T-cell (primary cell): ENCODE measurements around the gene ZC2HC1C. TPM values are rescaled to one million over a fixed set of nuclear protein-coding genes. Genes with fewer than 3 reads are reported as not detected.
A peak's percentile ranks its signal among the peaks of the same experiment; 100 is the strongest.

ENCODE experiments used
- ATAC-seq, 4 experiments: fragments of 200-7000 bp in 3 of 4; fragments of 150-1000 bp in 1 of 4; cut with Tn5 transposase; replicated peaks in 1 of 4; 1 replicate in 3 of 4; 2 replicates in 1 of 4; pipeline ENCODE4 v1.10.0; 2021; ENCODE audit warnings: moderate library complexity in 3 of 4, mild to moderate bottlenecking in 2 of 4, moderate number of reproducible peaks in 1 of 4
- CTCF ChIA-PET, 2 donors: fragments of 300-600 bp; sonication (Branson Sonifier 250); formaldehyde crosslinking; loops; one replicate each; lab custom pipeline; 2022; ENCODE audit warnings: antibody characterized with exemption in 2 of 2; lab: Charles Lee
- POLR2A ChIA-PET, 2 donors: fragments of 300-600 bp; sonication (Branson Sonifier 250); formaldehyde crosslinking; loops; one replicate each; lab custom pipeline; 2022; ENCODE audit warnings: antibody characterized with exemption in 2 of 2; lab: Charles Lee
- DNase-seq, 35 experiments: peaks; one replicate each; pipeline versions ENCODE4 v3.0.0 to v3.0.0-alpha.2; 2013 to 2023
- H3K27ac ChIP-seq: one replicate; pipeline ENCODE4 v1.5.1; 2013; ENCODE audit warnings: low read length
- H3K27me3 ChIP-seq, 2 experiments: replicated peaks in 1 of 2; 1 replicate in 1 of 2; 2 replicates in 1 of 2; pipeline versions ENCODE4 v1.6.1 to v1.7.0; 2013; ENCODE audit warnings: low read length in 1 of 2, mixed read lengths in 1 of 2; ENCODE audit not compliant: control insufficient read depth in 2 of 2, insufficient read depth in 2 of 2; ENCODE audit errors: extremely low read depth in 1 of 2
- H3K36me3 ChIP-seq, 2 donors: 1 replicate in 1 of 2; 2 replicates in 1 of 2; pipeline versions ENCODE4 v1.6.1 to v1.7.0; 2013; ENCODE audit warnings: low read length in 1 of 2; ENCODE audit not compliant: control insufficient read depth in 2 of 2, insufficient read depth in 1 of 2; ENCODE audit errors: extremely low read depth in 1 of 2
- H3K4me1 ChIP-seq, 2 experiments: 1 replicate in 1 of 2; 2 replicates in 1 of 2; pipeline versions ENCODE4 v1.6.1 to v1.7.0; 2013; ENCODE audit warnings: low read length in 2 of 2, mixed read lengths in 1 of 2; ENCODE audit not compliant: insufficient read depth in 2 of 2, control insufficient read depth in 1 of 2; ENCODE audit errors: extremely low read depth in 1 of 2
- H3K4me3 ChIP-seq, 2 donors: 1 replicate in 1 of 2; 2 replicates in 1 of 2; pipeline versions ENCODE4 v1.5.1 to v1.7.0; 2013; ENCODE audit warnings: mild to moderate bottlenecking in 2 of 2, low read length in 1 of 2, moderate library complexity in 1 of 2; ENCODE audit not compliant: control insufficient read depth in 1 of 2; ENCODE audit errors: extremely low read depth in 1 of 2
- H3K9me3 ChIP-seq: 2 replicates; pipeline ENCODE4 v1.7.0; 2013
- H3K27ac Mint-ChIP-seq, 2 donors: one replicate each; pipeline ENCODE4 v1.8.0; 2020 to 2021; ENCODE audit warnings: mild to moderate bottlenecking in 2 of 2, mixed read lengths in 2 of 2
- H3K27me3 Mint-ChIP-seq, 2 donors: one replicate each; pipeline ENCODE4 v1.8.0; 2021 to 2022; ENCODE audit warnings: mixed read lengths in 2 of 2
- H3K36me3 Mint-ChIP-seq: one replicate; pipeline ENCODE4 v1.8.0; 2021; ENCODE audit warnings: mixed read lengths
- H3K4me1 Mint-ChIP-seq, 3 donors: one replicate each; pipeline ENCODE4 v1.8.0; 2020 to 2022; ENCODE audit warnings: mixed read lengths in 3 of 3, mild to moderate bottlenecking in 1 of 3
- H3K4me3 Mint-ChIP-seq, 3 donors: one replicate each; pipeline ENCODE4 v1.8.0; 2020 to 2022; ENCODE audit warnings: mild to moderate bottlenecking in 3 of 3, mixed read lengths in 3 of 3, moderate library complexity in 3 of 3
- H3K9me3 Mint-ChIP-seq, 3 donors: one replicate each; pipeline ENCODE4 v1.8.0; 2020 to 2022; ENCODE audit warnings: mixed read lengths in 3 of 3
- WGBS: methylation state at CpG from one replicate; pipeline ENCODE4 v1.1.5; 2013; ENCODE audit warnings: missing lambda C conversion rate; ENCODE audit not compliant: insufficient coverage; 5-methylcytosine and 5-hydroxymethylcytosine counted together
- total RNA-seq, 35 experiments: library from RNA in 6 of 35; stranded (reverse) in 6 of 35; fragments of 120-200 nt in 1 of 35; gene quantifications; one replicate each; pipeline versions ENCODE4 v1.2.1 to v1.2.4 and lab custom pipeline; 2013 to 2026

The ZC2HC1C gene
- total RNA-seq, 5 donors from 2014 or later (not counting 1 experiment from before 2014, with no cell fraction given): 0.36 to 1.3 (median 0.56) TPM; not detected in 1

- POLR2A ChIA-PET: no interaction called here
- H3K27me3 ChIP-seq: no peaks in the 10 kb centered on the region
- ATAC-seq (no peak), DNase-seq (no peak)
- no peak overlapping the region for H3K4me3 Mint-ChIP-seq
- no peaks in the 10 kb centered on the region for H3K9me3 ChIP-seq
- H3K27ac Mint-ChIP-seq: no peak overlapping the region
- H3K9me3 Mint-ChIP-seq: no peaks in the 10 kb centered on the region
- H3K27me3 Mint-ChIP-seq: no peaks in the 10 kb centered on the region
- no peak overlapping the region for H3K27ac ChIP-seq
- peaks cover 69% of the 10 kb centered on the region for H3K36me3 Mint-ChIP-seq
- H3K36me3 ChIP-seq: peaks cover 14 to 80% of the 10 kb centered on the region in 2 donors
- no peaks in the 10 kb centered on the region for H3K4me1 ChIP-seq
- H3K4me1 Mint-ChIP-seq: peaks cover 0 to 9% (median 0%) of the 10 kb centered on the region in 3 donors
- H3K4me3 ChIP-seq: no peak overlapping the region
- CTCF ChIA-PET: no interaction called here
These were observed 28.8 kb downstream of the ZC2HC1C start for GRCh38 chr14:75098212-75098611.

DNA sequence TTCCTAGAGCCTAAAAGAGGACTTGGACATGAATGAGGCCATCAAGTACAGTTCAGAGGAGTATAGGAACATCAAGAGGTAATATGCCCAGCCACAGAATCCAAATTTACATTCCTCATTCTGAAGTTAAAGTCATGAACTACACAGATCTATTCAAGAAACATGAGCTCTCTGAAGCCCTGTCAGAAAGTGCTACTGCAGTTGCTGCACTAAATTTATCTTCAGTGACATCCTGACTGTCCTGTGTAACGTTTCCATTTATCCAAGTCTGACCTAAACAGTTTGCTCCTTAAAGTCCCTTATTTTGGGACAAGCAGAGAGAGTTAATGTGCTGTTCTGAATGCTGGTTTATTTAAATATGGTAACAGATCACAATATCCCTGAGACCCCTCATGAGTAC is 29.2 kb downstream of the ZC2HC1C start:
- no CpG with 5 or more reads among the region's 1 CpG for WGBS
- H3K36me3 ChIP-seq: peaks cover 14 to 84% of the 10 kb centered on the region in 2 donors
- no peaks in the 10 kb centered on the region for H3K27me3 ChIP-seq
- no peak overlapping the region for H3K27ac ChIP-seq
- Mint-ChIP-seq H3K4me3 (no peak overlapping the region), H3K27me3 (no peaks in the 10 kb centered on the region), H3K9me3 (no peaks in the 10 kb centered on the region), H3K4me1 (peaks cover 0 to 9% (median 0%) of the 10 kb centered on the region in 3 donors), H3K36me3 (peaks cover 72% of the 10 kb centered on the region), H3K27ac (no peak overlapping the region)
- ATAC-seq (no peak), DNase-seq (no peak)
- H3K4me3 ChIP-seq: no peak overlapping the region
- ChIA-PET CTCF (no interaction called here), POLR2A (no interaction called here)
- no peaks in the 10 kb centered on the region for H3K9me3 ChIP-seq
- H3K4me1 ChIP-seq: no peaks in the 10 kb centered on the region

- Histone ChIP-seq H3K4me3 (no peak overlapping the region), H3K9me3 (no peaks in the 10 kb centered on the region), H3K27me3 (no peaks in the 10 kb centered on the region), H3K4me1 (no peaks in the 10 kb centered on the region), H3K27ac (no peak overlapping the region), H3K36me3 (peaks cover 18 to 82% of the 10 kb centered on the region in 2 donors)
- DNase-seq (no peak), ATAC-seq (no peak)
- Mint-ChIP-seq H3K4me1 (peaks cover 0 to 9% (median 0%) of the 10 kb centered on the region in 3 donors), H3K9me3 (no peaks in the 10 kb centered on the region), H3K4me3 (no peak overlapping the region), H3K27me3 (no peaks in the 10 kb centered on the region), H3K36me3 (peaks cover 69% of the 10 kb centered on the region), H3K27ac (no peak overlapping the region)
- WGBS: 100% methylated on average over 2 of the region's 4 CpGs
- CTCF ChIA-PET: no interaction called here
- POLR2A ChIA-PET: no interaction called here
These were observed 32.0 kb downstream of the ZC2HC1C start for GRCh38 chr14:75101491-75101890.

DNA sequence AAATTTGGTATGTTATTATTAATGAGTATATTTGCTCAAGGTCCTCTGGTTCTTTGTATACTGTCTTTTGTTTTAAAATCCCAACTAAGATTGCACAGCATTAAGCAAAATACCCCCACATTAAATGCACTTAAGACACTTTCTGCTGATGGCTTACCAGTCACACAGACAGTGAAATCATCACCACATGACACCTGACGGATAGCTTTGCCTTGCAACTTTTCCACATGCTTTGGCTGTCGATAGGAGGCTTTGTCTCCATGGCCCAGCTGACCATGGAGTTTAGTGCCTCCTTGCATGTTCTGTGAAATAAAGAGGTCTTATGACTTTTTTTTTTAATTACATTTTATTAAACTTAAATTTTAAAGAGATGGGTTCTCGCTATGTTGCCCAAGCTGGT is 37.7 kb downstream of the ZC2HC1C start:
- peaks cover 0 to 6% (median 0%) of the 10 kb centered on the region in 3 donors for H3K4me1 Mint-ChIP-seq
- H3K27me3 ChIP-seq: no peaks in the 10 kb centered on the region
- DNase-seq (no peak), ATAC-seq (no peak)
- H3K9me3 Mint-ChIP-seq: no peaks in the 10 kb centered on the region
- WGBS: no CpG with 5 or more reads among the region's 3 CpGs
- ChIA-PET CTCF (interaction anchor here in 1 of 2 donors (0.5 to 0.7 kb wide), 3 partner anchors 24 to 385 kb away, joined by 3 to 7 read pairs (median 4); no protein-coding TSS in a partner anchor), POLR2A (no interaction called here)
- no peak overlapping the region for H3K4me3 ChIP-seq
- peaks cover 63% of the 10 kb centered on the region for H3K36me3 Mint-ChIP-seq
- H3K27me3 Mint-ChIP-seq: no peaks in the 10 kb centered on the region
- no peak overlapping the region for H3K4me3 Mint-ChIP-seq
- H3K36me3 ChIP-seq: peaks cover 6 to 81% of the 10 kb centered on the region in 2 donors
- no peaks in the 10 kb centered on the region for H3K9me3 ChIP-seq
- H3K27ac ChIP-seq: no peak overlapping the region
- no peak overlapping the region for H3K27ac Mint-ChIP-seq
- H3K4me1 ChIP-seq: no peaks in the 10 kb centered on the region

- H3K4me1 ChIP-seq: no peaks in the 10 kb centered on the region
- H3K4me3 Mint-ChIP-seq: no peak overlapping the region
- peaks cover 68% of the 10 kb centered on the region for H3K36me3 Mint-ChIP-seq
- no peak overlapping the region for H3K4me3 ChIP-seq
- H3K4me1 Mint-ChIP-seq: peaks cover 11 to 12% (median 11%) of the 10 kb centered on the region in 3 donors
- H3K36me3 ChIP-seq: peaks cover 2 to 85% of the 10 kb centered on the region in 2 donors
- ChIA-PET POLR2A (no interaction called here), CTCF (no interaction called here)
- ATAC-seq (no peak), DNase-seq (no peak)
- no peaks in the 10 kb centered on the region for H3K27me3 Mint-ChIP-seq
- WGBS: no CpG with 5 or more reads among the region's 2 CpGs
- H3K27ac ChIP-seq: no peak overlapping the region
- no peaks in the 10 kb centered on the region for H3K9me3 Mint-ChIP-seq
- no peaks in the 10 kb centered on the region for H3K9me3 ChIP-seq
- H3K27me3 ChIP-seq: no peaks in the 10 kb centered on the region
- H3K27ac Mint-ChIP-seq: no peak overlapping the region
These were observed 40.4 kb downstream of the ZC2HC1C start for GRCh38 chr14:75109877-75110276.

DNA sequence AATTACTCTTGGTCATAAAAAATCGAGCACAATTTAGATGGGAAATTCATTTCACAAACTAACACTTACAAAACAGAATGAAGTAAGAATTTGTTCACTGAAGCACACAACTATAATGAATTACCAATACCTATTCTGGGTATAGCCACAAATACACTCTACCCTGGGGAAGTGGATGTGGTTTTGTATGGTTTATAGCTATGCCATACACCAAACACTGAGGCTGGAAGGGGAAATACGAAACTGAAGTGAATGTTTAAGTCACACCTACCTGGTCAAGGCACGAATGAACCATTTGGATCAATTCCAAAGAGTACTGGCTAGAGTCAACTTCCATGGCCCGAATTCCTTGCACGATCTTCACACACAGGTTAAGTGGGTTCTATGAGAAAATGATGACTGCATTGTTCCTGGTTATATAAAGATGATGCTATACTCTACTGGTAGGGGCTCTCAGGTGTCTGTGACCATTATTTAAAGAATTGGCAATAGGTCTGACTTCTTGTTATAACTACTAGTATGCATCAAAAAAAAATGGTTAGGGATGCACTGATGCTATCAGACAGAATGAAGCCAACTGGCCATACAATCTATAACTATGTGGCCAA is 44.6 kb downstream of the ZC2HC1C start:
- peaks cover 4 to 92% of the 10 kb centered on the region in 2 donors for H3K36me3 ChIP-seq
- no peak overlapping the region for H3K4me3 ChIP-seq
- no peaks in the 10 kb centered on the region for H3K9me3 Mint-ChIP-seq
- WGBS: 50% methylated on average over 2 of the region's 5 CpGs
- DNase-seq (no peak), ATAC-seq (peak in 3 of 4 experiments; percentile 34 to 50 (median 45))
- no peak overlapping the region for H3K27ac Mint-ChIP-seq
- H3K27me3 ChIP-seq: no peaks in the 10 kb centered on the region
- peaks cover 70% of the 10 kb centered on the region for H3K36me3 Mint-ChIP-seq
- no peak overlapping the region for H3K27ac ChIP-seq
- peaks cover 11 to 16% (median 13%) of the 10 kb centered on the region in 3 donors for H3K4me1 Mint-ChIP-seq
- no peak overlapping the region for H3K4me3 Mint-ChIP-seq
- H3K9me3 ChIP-seq: no peaks in the 10 kb centered on the region
- no peaks in the 10 kb centered on the region for H3K27me3 Mint-ChIP-seq
- POLR2A ChIA-PET: no interaction called here
- CTCF ChIA-PET: no interaction called here
- no peaks in the 10 kb centered on the region for H3K4me1 ChIP-seq
